Measurements from ENCODE around the gene GPR171. TPM values are rescaled to one million over a fixed set of nuclear protein-coding genes. Genes with fewer than 3 reads are reported as not detected.

Gene GPR171
- total RNA-seq, 2 experiments from 2014 or later = 9.7 to 16.7 TPM

- TF ChIP-seq, protein P1, sequence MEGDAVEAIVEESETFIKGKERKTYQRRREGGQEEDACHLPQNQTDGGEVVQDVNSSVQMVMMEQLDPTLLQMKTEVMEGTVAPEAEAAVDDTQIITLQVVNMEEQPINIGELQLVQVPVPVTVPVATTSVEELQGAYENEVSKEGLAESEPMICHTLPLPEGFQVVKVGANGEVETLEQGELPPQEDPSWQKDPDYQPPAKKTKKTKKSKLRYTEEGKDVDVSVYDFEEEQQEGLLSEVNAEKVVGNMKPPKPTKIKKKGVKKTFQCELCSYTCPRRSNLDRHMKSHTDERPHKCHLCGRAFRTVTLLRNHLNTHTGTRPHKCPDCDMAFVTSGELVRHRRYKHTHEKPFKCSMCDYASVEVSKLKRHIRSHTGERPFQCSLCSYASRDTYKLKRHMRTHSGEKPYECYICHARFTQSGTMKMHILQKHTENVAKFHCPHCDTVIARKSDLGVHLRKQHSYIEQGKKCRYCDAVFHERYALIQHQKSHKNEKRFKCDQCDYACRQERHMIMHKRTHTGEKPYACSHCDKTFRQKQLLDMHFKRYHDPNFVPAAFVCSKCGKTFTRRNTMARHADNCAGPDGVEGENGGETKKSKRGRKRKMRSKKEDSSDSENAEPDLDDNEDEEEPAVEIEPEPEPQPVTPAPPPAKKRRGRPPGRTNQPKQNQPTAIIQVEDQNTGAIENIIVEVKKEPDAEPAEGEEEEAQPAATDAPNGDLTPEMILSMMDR (IDR thresholded peaks at IDR 0.05) = no peak
- peak overlapping the region; percentile 62 for H3K4me3 Mint-ChIP-seq
- H3K9me3 Mint-ChIP-seq = no peaks in the 10 kb centered on the region
- H3K4me1 Mint-ChIP-seq (ENCODE audit: low read depth) = peaks cover 81% of the 10 kb centered on the region
- peaks cover 13% of the 10 kb centered on the region for H3K36me3 Mint-ChIP-seq (ENCODE audit: low read depth)
- DNase-seq = no peak
- peak overlapping the region; percentile 83 for H3K27ac Mint-ChIP-seq
- no peaks in the 10 kb centered on the region for H3K9me3 ChIP-seq (ENCODE audit: control insufficient read depth in 1 of 2, insufficient read depth in 1 of 2, low read length in 2 of 2)
- ChIA-PET POLR2A (interaction anchor here (0.6 to 1.5 kb wide), 4 partner anchors 14 to 668 kb away, joined by 3 to 4 read pairs (median 3); no protein-coding TSS in a partner anchor), CTCF (interaction anchor here (0.9 kb wide), 1 partner anchor 76 kb away, joined by 3 read pairs; no protein-coding TSS in a partner anchor)
- no peaks in the 10 kb centered on the region for H3K36me3 ChIP-seq (ENCODE audit: insufficient read depth, low read length)
- no peak for ATAC-seq (ENCODE audit: poor library complexity)
- no peak overlapping the region for H3K27ac ChIP-seq (ENCODE audit: low read depth in 1 of 2, low read length in 2 of 2)
- no peaks in the 10 kb centered on the region for H3K27me3 Mint-ChIP-seq
- intact Hi-C loops (cut with DNase I, micrococcal nuclease) = no loop called here
- H3K27me3 ChIP-seq (ENCODE audit: control insufficient read depth in 1 of 2, insufficient read depth in 2 of 2, low read length in 2 of 2) = no peaks in the 10 kb centered on the region
- no peak overlapping the region for H3K4me3 ChIP-seq (ENCODE audit: low read length)
- H3K4me1 ChIP-seq (ENCODE audit: insufficient read depth, low read length) = peaks cover 39% of the 10 kb centered on the region
These were observed 3.2 kb upstream of the GPR171 start for GRCh38 chr3:151206201-151206600.

GRCh38 chr3:151205482-151205881 lies 2.5 kb upstream of the GPR171 start:
- no peak for DNase-seq
- TF ChIP-seq, protein P1 (IDR thresholded peaks at IDR 0.05) = no peak
- H3K36me3 Mint-ChIP-seq (ENCODE audit: low read depth) = peaks cover 19% of the 10 kb centered on the region
- Histone ChIP-seq H3K36me3 (ENCODE audit: insufficient read depth, low read length) (no peaks in the 10 kb centered on the region), H3K4me3 (ENCODE audit: low read length) (no peak overlapping the region), H3K27me3 (ENCODE audit: control insufficient read depth in 1 of 2, insufficient read depth in 2 of 2, low read length in 2 of 2) (no peaks in the 10 kb centered on the region), H3K27ac (ENCODE audit: low read depth in 1 of 2, low read length in 2 of 2) (peak overlapping the region; percentile 48 to 53), H3K9me3 (ENCODE audit: control insufficient read depth in 1 of 2, insufficient read depth in 1 of 2, low read length in 2 of 2) (no peaks in the 10 kb centered on the region), H3K4me1 (ENCODE audit: insufficient read depth, low read length) (peaks cover 32% of the 10 kb centered on the region)
- ChIA-PET CTCF (interaction anchor here (0.6 to 1.1 kb wide), 4 partner anchors 19 to 1979 kb away, joined by 3 read pairs; no protein-coding TSS in a partner anchor), POLR2A (interaction anchor here (0.6 to 1.5 kb wide), 5 partner anchors 13 to 668 kb away, joined by 3 read pairs; no protein-coding TSS in a partner anchor)
- H3K27me3 Mint-ChIP-seq = no peaks in the 10 kb centered on the region
- H3K9me3 Mint-ChIP-seq = no peaks in the 10 kb centered on the region
- ATAC-seq (ENCODE audit: poor library complexity) = no peak
- peaks cover 81% of the 10 kb centered on the region for H3K4me1 Mint-ChIP-seq (ENCODE audit: low read depth)
- peak overlapping the region; percentile 62 for H3K4me3 Mint-ChIP-seq
- peak overlapping the region; percentile 83 for H3K27ac Mint-ChIP-seq
- intact Hi-C loops (cut with DNase I, micrococcal nuclease) = no loop called here

- Histone ChIP-seq H3K4me3 (ENCODE audit: low read length) (peak overlapping the region; percentile 3), H3K4me1 (ENCODE audit: insufficient read depth, low read length) (peaks cover 35% of the 10 kb centered on the region), H3K27ac (ENCODE audit: low read depth in 1 of 2, low read length in 2 of 2) (peak overlapping the region; percentile 48 to 53)
These were observed 1.8 kb upstream of the GPR171 start for GRCh38 chr3:151204530-151205402.

More at GRCh38 chr3:151204530-151205402, 1.8 kb upstream of the GPR171 start:
- peak overlapping the region; percentile 83 for H3K27ac Mint-ChIP-seq
- CTCF ChIA-PET = interaction anchor here (0.6 to 1.1 kb wide), 3 partner anchors 20 to 1979 kb away, joined by 3 read pairs; no protein-coding TSS in a partner anchor
- peaks cover 81% of the 10 kb centered on the region for H3K4me1 Mint-ChIP-seq (ENCODE audit: low read depth)
- H3K9me3 Mint-ChIP-seq = no peaks in the 10 kb centered on the region
- H3K27me3 ChIP-seq (ENCODE audit: control insufficient read depth in 1 of 2, insufficient read depth in 2 of 2, low read length in 2 of 2) = no peaks in the 10 kb centered on the region
- POLR2A ChIA-PET = interaction anchor here (0.6 to 1.6 kb wide), 5 partner anchors 13 to 667 kb away, joined by 3 read pairs; no protein-coding TSS in a partner anchor
- H3K27me3 Mint-ChIP-seq = no peaks in the 10 kb centered on the region
- H3K36me3 Mint-ChIP-seq (ENCODE audit: low read depth) = peaks cover 25% of the 10 kb centered on the region
- H3K4me3 Mint-ChIP-seq = peak overlapping the region; percentile 62
- TF ChIP-seq, protein P1 (IDR thresholded peaks at IDR 0.05) = no peak
- DNase-seq = peak in 1 of 14 experiments; percentile 72
- intact Hi-C loops (cut with DNase I, micrococcal nuclease) = loop anchor here in 1 of 2 experiments (5.0 kb wide), 1 partner anchor 792 kb away; no protein-coding TSS in a partner anchor
- no peak for ATAC-seq (ENCODE audit: poor library complexity)
- no peaks in the 10 kb centered on the region for H3K36me3 ChIP-seq (ENCODE audit: insufficient read depth, low read length)
- no peaks in the 10 kb centered on the region for H3K9me3 ChIP-seq (ENCODE audit: control insufficient read depth in 1 of 2, insufficient read depth in 1 of 2, low read length in 2 of 2)

Measured in CD4-positive, alpha-beta T cell (primary cell).